ENCODE data around the gene TTLL1. TPM values are rescaled to one million over a fixed set of nuclear protein-coding genes. Genes with fewer than 3 reads are reported as not detected.
A peak's percentile ranks its signal among the peaks of the same experiment; 100 is the strongest.

The TTLL1 gene
- total and polyA plus RNA-seq, 9 of the 15 experiments (the other 6 are each of a cell fraction or from before 2014, with no cell fraction given), result 0.06 to 0.85 (median 0.17) TPM

DNA sequence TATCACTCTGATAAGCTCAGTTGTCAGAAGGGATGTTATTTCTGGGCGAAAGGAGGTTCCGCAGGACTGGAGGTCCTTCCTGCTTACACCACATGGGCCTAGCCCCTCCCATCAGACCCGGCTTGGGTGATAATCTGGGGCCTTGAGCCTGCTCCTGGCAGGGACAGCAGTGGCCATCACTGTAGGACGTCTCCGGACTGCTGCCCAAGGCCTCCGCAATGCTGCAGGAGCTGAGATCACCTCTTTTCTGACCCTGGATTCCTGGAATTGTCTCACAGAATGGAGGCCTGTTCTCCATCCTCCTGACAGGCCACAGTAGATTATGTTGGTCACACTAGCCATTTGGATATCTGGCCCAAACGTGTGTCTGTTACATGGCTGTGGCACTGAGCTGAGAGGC, 12.1 kb upstream of the TTLL1 start (continued):
- TF ChIP-seq, protein P1, sequence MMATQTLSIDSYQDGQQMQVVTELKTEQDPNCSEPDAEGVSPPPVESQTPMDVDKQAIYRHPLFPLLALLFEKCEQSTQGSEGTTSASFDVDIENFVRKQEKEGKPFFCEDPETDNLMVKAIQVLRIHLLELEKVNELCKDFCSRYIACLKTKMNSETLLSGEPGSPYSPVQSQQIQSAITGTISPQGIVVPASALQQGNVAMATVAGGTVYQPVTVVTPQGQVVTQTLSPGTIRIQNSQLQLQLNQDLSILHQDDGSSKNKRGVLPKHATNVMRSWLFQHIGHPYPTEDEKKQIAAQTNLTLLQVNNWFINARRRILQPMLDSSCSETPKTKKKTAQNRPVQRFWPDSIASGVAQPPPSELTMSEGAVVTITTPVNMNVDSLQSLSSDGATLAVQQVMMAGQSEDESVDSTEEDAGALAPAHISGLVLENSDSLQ (IDR thresholded peaks at IDR 0.05), result peak; percentile 53
- peak in 1 of 2 experiments; percentile 27; a peak in 1 of 4 replicates for TF ChIP-seq NRF1 (conservative IDR thresholded peaks at IDR 0.05 in 1 of 2, IDR thresholded peaks at IDR 0.05 in 1 of 2)
- TF ChIP-seq NR3C1 (CRISPR knock-in tag; IDR thresholded peaks at IDR 0.05), result no peak
- no peak for TF ChIP-seq ZNF12 (CRISPR knock-in tag; IDR thresholded peaks at IDR 0.05)
- TF ChIP-seq CBFA2T2 (conservative IDR thresholded peaks at IDR 0.05), result 0 out of 2 replicates have a peak, but pooled peaks have one; percentile 13
- 0 out of 2 replicates have a peak, but pooled peaks have one; percentile 24 for TF ChIP-seq USF1 (CRISPR knock-in tag; IDR thresholded peaks at IDR 0.05)
- TF ChIP-seq STAT5A (IDR thresholded peaks at IDR 0.05; ENCODE audit: borderline replicate concordance, low read length), result peak; percentile 44; the same call in 1 of the 2 replicates

GRCh38 chr22:43100225-43100624, 11.0 kb upstream of the TTLL1 start:
- Histone ChIP-seq H3K4me2 (ENCODE audit: insufficient read depth, low read length) (no peak overlapping the region; the same call in 1 of the 2 replicates), H3K36me3 (ENCODE audit: control insufficient read depth, insufficient read depth, low read length) (no peaks in the 10 kb centered on the region), H3K9ac (ENCODE audit: insufficient read depth in 1 of 2, low read depth in 2 of 2, low read length in 2 of 2) (no peak overlapping the region; a peak in 1 of 4 replicates), H3K27me3 (ENCODE audit: control insufficient read depth in 2 of 2, insufficient read depth in 2 of 2, low read length in 2 of 2) (no peaks in the 10 kb centered on the region), H3K4me3 (no peak overlapping the region), H4K20me1 (replicated peaks; ENCODE audit: control insufficient read depth, insufficient read depth, low read length) (no peaks in the 10 kb centered on the region), H3K79me2 (ENCODE audit: control insufficient read depth, insufficient read depth, low read length) (no peaks in the 10 kb centered on the region), H3K27ac (ENCODE audit: extremely low read depth, low read depth, low read length) (no peak overlapping the region), H2AFZ (ENCODE audit: low read depth, low read length) (peak overlapping the region; percentile 50; the same call in 1 of the 2 replicates), H3K9me1 (ENCODE audit: control insufficient read depth, insufficient read depth, low read length) (no peaks in the 10 kb centered on the region), H3K4me1 (replicated peaks in 1 of 2; ENCODE audit: control insufficient read depth in 2 of 2, insufficient read depth in 2 of 2, low read length in 2 of 2) (peaks cover 19 to 25% of the 10 kb centered on the region in 2 experiments; a peak in 4 of 5 replicates), H3K9me3 (replicated peaks; ENCODE audit: control insufficient read depth, insufficient read depth, low read depth, low read length) (no peaks in the 10 kb centered on the region)
- ChIA-PET POLR2A (no interaction called here), CTCF (ENCODE audit: low intra/inter-chr PET ratio) (no interaction called here)
- ATAC-seq, result peak; percentile 31; the same call in 1 of the 3 replicates
- no TSS peak for BruUV-seq (replicated peaks)
- WGBS (ENCODE audit: insufficient coverage, low coverage, missing lambda C conversion rate), result 15% methylated on average over 5 of the region's 5 CpGs
- in situ Hi-C loops (cut with MboI), result no loop called here
- intact Hi-C loops (cut with micrococcal nuclease), result no loop called here
- peak in 2 of 4 experiments; percentile 25 to 43 for DNase-seq (ENCODE audit: extremely low read depth in 1 of 4, low spot score in 3 of 4)
- FAIRE-seq, result peak; percentile 82
- TF ChIP-seq HNRNPLL (IDR thresholded peaks at IDR 0.05; ENCODE audit: low read depth, low read length, poor library complexity, severe bottlenecking) (no peak), ZNF436 (CRISPR knock-in tag; IDR thresholded peaks at IDR 0.05) (no peak), CBFB (CRISPR knock-in tag; IDR thresholded peaks at IDR 0.05) (no peak), KLF16 (IDR thresholded peaks at IDR 0.05) (no peak), ZNF239 (CRISPR knock-in tag; IDR thresholded peaks at IDR 0.05) (no peak), MAFG (tag; conservative IDR thresholded peaks at IDR 0.05) (no peak), JUNB (CRISPR knock-in tag; conservative IDR thresholded peaks at IDR 0.05) (no peak), JUN (IDR thresholded peaks at IDR 0.05; ENCODE audit: borderline replicate concordance, low read depth, low read length) (no peak), JUN (CRISPR knock-in tag; IDR thresholded peaks at IDR 0.05; ENCODE audit: borderline replicate concordance) (no peak), TGIF2 (CRISPR knock-in tag; IDR thresholded peaks at IDR 0.05) (no peak), PTBP1 (IDR thresholded peaks at IDR 0.05; ENCODE audit: low read depth, low read length) (no peak), ZBTB1 (CRISPR knock-in tag; IDR thresholded peaks at IDR 0.05; ENCODE audit: borderline replicate concordance, low read depth) (no peak)
- TF ChIP-seq, protein P2, sequence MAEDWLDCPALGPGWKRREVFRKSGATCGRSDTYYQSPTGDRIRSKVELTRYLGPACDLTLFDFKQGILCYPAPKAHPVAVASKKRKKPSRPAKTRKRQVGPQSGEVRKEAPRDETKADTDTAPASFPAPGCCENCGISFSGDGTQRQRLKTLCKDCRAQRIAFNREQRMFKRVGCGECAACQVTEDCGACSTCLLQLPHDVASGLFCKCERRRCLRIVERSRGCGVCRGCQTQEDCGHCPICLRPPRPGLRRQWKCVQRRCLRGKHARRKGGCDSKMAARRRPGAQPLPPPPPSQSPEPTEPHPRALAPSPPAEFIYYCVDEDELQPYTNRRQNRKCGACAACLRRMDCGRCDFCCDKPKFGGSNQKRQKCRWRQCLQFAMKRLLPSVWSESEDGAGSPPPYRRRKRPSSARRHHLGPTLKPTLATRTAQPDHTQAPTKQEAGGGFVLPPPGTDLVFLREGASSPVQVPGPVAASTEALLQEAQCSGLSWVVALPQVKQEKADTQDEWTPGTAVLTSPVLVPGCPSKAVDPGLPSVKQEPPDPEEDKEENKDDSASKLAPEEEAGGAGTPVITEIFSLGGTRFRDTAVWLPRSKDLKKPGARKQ (CRISPR knock-in tag; IDR thresholded peaks at IDR 0.05), result no peak

Measured in K562 (cell line).